WTC11 (cell line): ENCODE results near the gene ARRDC3. TPM values are rescaled to one million over a fixed set of nuclear protein-coding genes. Genes with fewer than 3 reads are reported as not detected.

Experiments used
- ATAC-seq: fragments of 200-7000 bp; cut with Tn5 transposase; 2 replicates; pipeline ENCODE4 v1.10.0; 2021; ENCODE audit warnings: mild to moderate bottlenecking, moderate library complexity
- CTCF ChIA-PET: fragments of 300-600 bp; sonication (Branson Sonifier 250); formaldehyde crosslinking; loops from one replicate; lab custom pipeline; 2021; ENCODE audit warnings: antibody characterized with exemption; lab: Charles Lee
- POLR2A ChIA-PET: fragments of 350-600 bp; sonication (Branson Sonifier 250); formaldehyde crosslinking; loops from one replicate; lab custom pipeline; 2021; ENCODE audit warnings: antibody characterized with exemption; lab: Charles Lee
- DNase-seq: peaks from one replicate; pipeline ENCODE4 v3.0.0; 2021; ENCODE audit warnings: low spot score
- H3K27ac Mint-ChIP-seq: 2 replicates; pipeline ENCODE4 v1.8.0; 2021; ENCODE audit warnings: mixed read lengths
- H3K27me3 Mint-ChIP-seq: 2 replicates; pipeline ENCODE4 v1.8.0; 2021; ENCODE audit warnings: low read depth, mild to moderate bottlenecking, moderate library complexity, mixed read lengths
- H3K36me3 Mint-ChIP-seq: 2 replicates; pipeline ENCODE4 v1.8.0; 2021; ENCODE audit warnings: mixed read lengths
- H3K4me1 Mint-ChIP-seq: 2 replicates; pipeline ENCODE4 v1.8.0; 2022; ENCODE audit warnings: mixed read lengths
- H3K4me3 Mint-ChIP-seq: 2 replicates; pipeline ENCODE4 v1.8.0; 2021; ENCODE audit warnings: mild to moderate bottlenecking, moderate library complexity, mixed read lengths
- H3K9me3 Mint-ChIP-seq: 2 replicates; pipeline ENCODE4 v1.8.0; 2021; ENCODE audit warnings: mixed read lengths
- AFF4 ChIP-seq: sonication (generic); formaldehyde crosslinking; IDR thresholded peaks from 2 replicates; pipeline ENCODE4 v1.8.1; 2023; ENCODE audit warnings: mild to moderate bottlenecking, missing genetic modification reagents, borderline replicate concordance
- AR ChIP-seq: fragments of 250-450 bp; sonication (Bioruptor Pico); IDR thresholded peaks from 2 replicates; pipeline ENCODE4 v1.9.0; 2021; ENCODE audit warnings: mild to moderate bottlenecking
- ARID4B ChIP-seq: sonication (generic); formaldehyde crosslinking; IDR thresholded peaks from 2 replicates; pipeline ENCODE4 v1.8.0; 2023; ENCODE audit warnings: missing genetic modification reagents, mild to moderate bottlenecking, borderline replicate concordance
- CDX4 ChIP-seq: fragments of 250-450 bp; sonication (Bioruptor Pico); IDR thresholded peaks from 2 replicates; pipeline ENCODE4 v1.9.0; 2021; ENCODE audit warnings: moderate library complexity, mild to moderate bottlenecking, inconsistent platforms, borderline replicate concordance
- FOXJ3 ChIP-seq: sonication (generic); formaldehyde crosslinking; IDR thresholded peaks from 2 replicates; pipeline ENCODE4 v1.9.0; 2021; ENCODE audit warnings: missing genetic modification reagents, mild to moderate bottlenecking, borderline replicate concordance
- FOXK1 ChIP-seq: sonication (generic); formaldehyde crosslinking; IDR thresholded peaks from 2 replicates; pipeline ENCODE4 v1.8.0; 2022; ENCODE audit warnings: mild to moderate bottlenecking, moderate library complexity, missing genetic modification reagents
- NFYB ChIP-seq: sonication (generic); formaldehyde crosslinking; conservative IDR thresholded peaks from 2 replicates; pipeline ENCODE4 v1.8.0; 2022; ENCODE audit warnings: low read depth, missing genetic modification reagents
- NR3C1 ChIP-seq: sonication (generic); formaldehyde crosslinking; conservative IDR thresholded peaks from 2 replicates; pipeline ENCODE4 v1.8.1; 2023; ENCODE audit warnings: low read depth, mild to moderate bottlenecking, missing genetic modification reagents
- OVOL2 ChIP-seq: fragments of 250-450 bp; sonication (Bioruptor Pico); IDR thresholded peaks from 2 replicates; pipeline ENCODE4 v1.9.0; 2021; ENCODE audit warnings: mild to moderate bottlenecking, borderline replicate concordance
- PRRX2 ChIP-seq: fragments of 250-450 bp; sonication (Bioruptor Pico); IDR thresholded peaks from 2 replicates; pipeline ENCODE4 v1.8.0; 2021; ENCODE audit warnings: mild to moderate bottlenecking
- SOX15 ChIP-seq: fragments of 250-450 bp; sonication (Bioruptor Pico); IDR thresholded peaks from 2 replicates; pipeline ENCODE4 v1.9.0; 2021; ENCODE audit warnings: mild to moderate bottlenecking
- total RNA-seq: library from RNA; stranded (reverse); gene quantifications from 3 replicates; pipeline ENCODE4 v1.2.3, GENCODE V29; 2021

The ARRDC3 gene
- total RNA-seq, 1 experiment from 2014 or later, result 10.3 TPM

- no peak for TF ChIP-seq AR (CRISPR knock-in tag)
- no peak for TF ChIP-seq NFYB (CRISPR knock-in tag)
- TF ChIP-seq NR3C1 (CRISPR knock-in tag), result no peak
- TF ChIP-seq SOX15 (CRISPR knock-in tag), result no peak
- no peak for TF ChIP-seq PRRX2
- TF ChIP-seq ARID4B (CRISPR knock-in tag), result no peak
- no peak for TF ChIP-seq FOXJ3 (CRISPR knock-in tag)
- TF ChIP-seq CDX4 (CRISPR knock-in tag), result no peak
- TF ChIP-seq OVOL2 (CRISPR knock-in tag), result no peak
Observed at GRCh38 chr5:91409304-91409703, 26.2 kb upstream of the ARRDC3 start (continued).

- no peak overlapping the region for H3K4me3 Mint-ChIP-seq
- CTCF ChIA-PET, result interaction anchor here (1.2 to 3.0 kb wide), 2 partner anchors 11 to 24 kb away, joined by 6 to 11 read pairs; no protein-coding TSS in a partner anchor
Observed at GRCh38 chr5:91408710-91409109, 25.6 kb upstream of the ARRDC3 start.

More at GRCh38 chr5:91408710-91409109, 25.6 kb upstream of the ARRDC3 start:
- Mint-ChIP-seq H3K27me3 (no peaks in the 10 kb centered on the region), H3K4me1 (no peaks in the 10 kb centered on the region)
- TF ChIP-seq FOXK1 (CRISPR knock-in tag) (no peak), AFF4 (CRISPR knock-in tag) (no peak)
- TF ChIP-seq, all 79 proteins: peak for 0
- Mint-ChIP-seq H3K9me3 (peaks cover 5% of the 10 kb centered on the region), H3K27ac (no peak overlapping the region), H3K36me3 (no peaks in the 10 kb centered on the region)
- POLR2A ChIA-PET, result no interaction called here
- ATAC-seq (no peak), DNase-seq (no peak)
